OCI-LY7 (cell line): Measurements from ENCODE around the gene DCAF5. TPM values are rescaled to one million over a fixed set of nuclear protein-coding genes. Genes with fewer than 3 reads are reported as not detected.

Experiments
- BruUV-seq: library from RNA; stranded (reverse); fragments of 400-500 nt; replicated peaks from 2 replicates; lab custom pipeline; 2021; lab: Mats Ljungman, UMichigan
- CTCF ChIA-PET: fragments of 300-600 bp; sonication (Branson Sonifier 250); formaldehyde crosslinking; loops from one replicate; lab custom pipeline; 2022; ENCODE audit warnings: antibody characterized with exemption; ENCODE audit not compliant: unreplicated experiment; lab: Charles Lee
- POLR2A ChIA-PET: fragments of 300-600 bp; sonication (Branson Sonifier 250); formaldehyde crosslinking; loops from one replicate; lab custom pipeline; 2022; ENCODE audit warnings: antibody characterized with exemption; lab: Charles Lee
- DNase-seq: peaks from one replicate; pipeline ENCODE4 v3.0.0-alpha.2; 2015; ENCODE audit warnings: low spot score
- H2AFZ ChIP-seq: fragments of 200-600 bp; sonication (generic), shearing (Covaris generic); 2 replicates; pipeline ENCODE4 v1.6.1; 2014; ENCODE audit warnings: mild to moderate bottlenecking, antibody characterized with exemption, low read length, moderate library complexity
- H3K27ac ChIP-seq: fragments of 200-600 bp; sonication (generic); 2 replicates; pipeline ENCODE4 v1.5.1; 2014; ENCODE audit warnings: mixed run types, low read depth, mild to moderate bottlenecking, moderate library complexity, low read length, inconsistent platforms; ENCODE audit not compliant: poor library complexity, severe bottlenecking
- H3K36me3 ChIP-seq: fragments of 200-600 bp; sonication (generic); 2 replicates; pipeline ENCODE4 v1.6.1; 2014; ENCODE audit warnings: mild to moderate bottlenecking, antibody characterized with exemption, low read length, moderate library complexity, mixed read lengths; ENCODE audit not compliant: insufficient read depth
- H3K4me1 ChIP-seq: fragments of 200-600 bp; sonication (generic); 2 replicates; pipeline ENCODE4 v1.5.1; 2014; ENCODE audit warnings: mild to moderate bottlenecking, low read length; ENCODE audit not compliant: insufficient read depth, poor library complexity, severe bottlenecking
- H3K4me2 ChIP-seq: fragments of 200-600 bp; sonication (generic); 2 replicates; pipeline ENCODE4 v1.6.1; 2014; ENCODE audit warnings: mild to moderate bottlenecking, low read length
- H3K4me3 ChIP-seq: fragments of 200-600 bp; sonication (generic); 2 replicates; pipeline ENCODE4 v1.5.1; 2014; ENCODE audit warnings: mild to moderate bottlenecking, low read depth, low read length; ENCODE audit not compliant: poor library complexity, severe bottlenecking
- H3K79me2 ChIP-seq: fragments of 200-600 bp; sonication (generic); 2 replicates; pipeline ENCODE4 v1.6.1; 2016; ENCODE audit warnings: low read depth, mild to moderate bottlenecking, low read length, moderate library complexity, mixed read lengths; ENCODE audit not compliant: insufficient read depth
- H3K9me2 ChIP-seq: fragments of 200-600 bp; sonication (generic); 2 replicates; pipeline ENCODE4 v1.6.1; 2016; ENCODE audit warnings: mild to moderate bottlenecking, low read length, mixed read lengths; ENCODE audit not compliant: insufficient read depth
- H3K9me3 ChIP-seq: fragments of 200-600 bp; sonication (generic); 2 replicates; pipeline ENCODE4 v1.6.1; 2014; ENCODE audit warnings: mild to moderate bottlenecking, mixed run types, low read length, mixed read lengths
- H4K20me1 ChIP-seq: fragments of 200-600 bp; sonication (generic); 2 replicates; pipeline ENCODE4 v1.6.1; 2014; ENCODE audit warnings: mild to moderate bottlenecking, antibody characterized with exemption, low read length, moderate library complexity, mixed read lengths; ENCODE audit not compliant: insufficient read depth
- EZH2phosphoT487 ChIP-seq: fragments of 200-600 bp; sonication (generic); IDR thresholded peaks from 2 replicates; pipeline ENCODE4 v1.6.1; 2018; ENCODE audit warnings: low read depth, borderline replicate concordance, mild to moderate bottlenecking, mixed run types, antibody characterized with exemption, low read length, moderate library complexity, mixed read lengths
- intact Hi-C: fragments of 100-400 bp; cut with micrococcal nuclease; formaldehyde crosslinking; loops from one replicate; pipeline ENCODE4 v1.10.0; 2022; ENCODE audit not compliant: unreplicated experiment
- total RNA-seq, 2 experiments: library from RNA; depleted of rRNA in 1 of 2; stranded (reverse); fragments of >200 nt in 1 of 2; shearing (Covaris generic) in 1 of 2; gene quantifications; 2 replicates each; pipeline ENCODE4 v1.2.3, GENCODE V29; 2014 to 2022
- TF ChIP-seq, protein P1 (sequence below): fragments of 200-600 bp; sonication (generic); conservative IDR thresholded peaks from 2 replicates; pipeline ENCODE4 v1.5.1; 2014; ENCODE audit warnings: mild to moderate bottlenecking, antibody characterized with exemption, low read length, moderate library complexity, mixed read lengths

DCAF5 gene
- total RNA-seq, 2 experiments from 2014 or later, result 23.1 to 46.0 TPM

DNA sequence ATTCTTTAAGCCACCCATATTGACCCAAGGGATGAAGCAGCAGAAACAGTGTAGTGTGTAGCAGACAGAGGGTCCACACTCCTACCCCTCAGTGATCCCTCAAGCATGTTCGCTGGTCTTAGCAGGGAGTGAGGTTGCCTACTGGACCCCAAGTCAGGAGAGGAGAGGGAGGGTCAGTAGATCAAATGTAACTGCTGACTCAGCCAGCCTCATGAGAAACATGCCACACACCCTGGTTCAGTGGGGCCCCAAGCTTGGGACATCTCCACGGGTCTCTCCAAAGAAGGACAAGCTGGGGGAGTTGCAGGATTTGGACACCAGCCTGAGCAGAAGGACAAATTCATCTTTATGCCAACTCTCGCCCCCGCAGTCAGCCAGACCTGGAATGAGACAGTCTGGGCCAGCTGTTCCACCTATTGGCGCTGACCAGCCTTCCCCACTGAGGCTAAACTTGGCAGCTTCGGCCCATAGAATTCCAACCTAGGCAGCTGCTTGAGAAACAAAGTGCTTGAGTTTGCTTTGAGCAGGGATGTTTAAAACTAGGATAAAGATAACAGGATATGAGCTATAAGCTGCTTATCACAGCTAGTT lies 107.9 kb downstream of the DCAF5 start:
- intact Hi-C loops, result no loop called here
- Histone ChIP-seq H3K36me3 (no peaks in the 10 kb centered on the region), H3K4me3 (no peak overlapping the region), H4K20me1 (no peaks in the 10 kb centered on the region), H3K27ac (no peak overlapping the region), H2AFZ (no peak overlapping the region), H3K4me1 (peaks cover under 1% of the 10 kb centered on the region), H3K9me2 (no peaks in the 10 kb centered on the region), H3K79me2 (no peaks in the 10 kb centered on the region), H3K9me3 (no peaks in the 10 kb centered on the region), H3K4me2 (no peak overlapping the region)
- ChIA-PET POLR2A (no interaction called here), CTCF (no interaction called here)
- BruUV-seq, result no TSS peak
- no peak for DNase-seq
- TF ChIP-seq EZH2phosphoT487, result no peak
- TF ChIP-seq, protein P1, sequence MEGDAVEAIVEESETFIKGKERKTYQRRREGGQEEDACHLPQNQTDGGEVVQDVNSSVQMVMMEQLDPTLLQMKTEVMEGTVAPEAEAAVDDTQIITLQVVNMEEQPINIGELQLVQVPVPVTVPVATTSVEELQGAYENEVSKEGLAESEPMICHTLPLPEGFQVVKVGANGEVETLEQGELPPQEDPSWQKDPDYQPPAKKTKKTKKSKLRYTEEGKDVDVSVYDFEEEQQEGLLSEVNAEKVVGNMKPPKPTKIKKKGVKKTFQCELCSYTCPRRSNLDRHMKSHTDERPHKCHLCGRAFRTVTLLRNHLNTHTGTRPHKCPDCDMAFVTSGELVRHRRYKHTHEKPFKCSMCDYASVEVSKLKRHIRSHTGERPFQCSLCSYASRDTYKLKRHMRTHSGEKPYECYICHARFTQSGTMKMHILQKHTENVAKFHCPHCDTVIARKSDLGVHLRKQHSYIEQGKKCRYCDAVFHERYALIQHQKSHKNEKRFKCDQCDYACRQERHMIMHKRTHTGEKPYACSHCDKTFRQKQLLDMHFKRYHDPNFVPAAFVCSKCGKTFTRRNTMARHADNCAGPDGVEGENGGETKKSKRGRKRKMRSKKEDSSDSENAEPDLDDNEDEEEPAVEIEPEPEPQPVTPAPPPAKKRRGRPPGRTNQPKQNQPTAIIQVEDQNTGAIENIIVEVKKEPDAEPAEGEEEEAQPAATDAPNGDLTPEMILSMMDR, result no peak

DNA sequence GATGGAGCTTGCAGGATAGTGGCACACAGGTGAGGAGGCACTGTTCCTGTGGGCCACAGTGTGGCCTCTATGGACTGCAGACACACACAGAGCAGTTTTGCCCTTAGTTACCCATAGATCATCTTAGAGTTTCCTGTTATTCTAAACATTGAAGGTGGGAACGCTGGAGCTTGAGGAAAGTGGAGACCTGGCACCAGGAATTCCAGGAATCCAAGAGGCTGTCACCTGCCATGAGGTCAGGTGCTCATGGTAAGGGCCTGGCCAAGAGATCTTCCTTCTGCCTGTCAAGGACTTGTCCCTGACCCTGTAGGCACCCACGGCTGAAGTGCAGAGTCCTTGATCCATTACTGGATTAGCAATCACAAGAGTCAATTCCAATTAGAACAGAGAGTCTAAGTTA lies 108.6 kb downstream of the DCAF5 start:
- CTCF ChIA-PET, result no interaction called here
- Histone ChIP-seq H3K79me2 (no peaks in the 10 kb centered on the region), H3K27ac (no peak overlapping the region), H4K20me1 (no peaks in the 10 kb centered on the region), H3K4me2 (no peak overlapping the region), H3K9me3 (no peaks in the 10 kb centered on the region), H3K36me3 (no peaks in the 10 kb centered on the region), H3K4me1 (no peaks in the 10 kb centered on the region), H3K4me3 (no peak overlapping the region), H3K9me2 (no peaks in the 10 kb centered on the region), H2AFZ (no peak overlapping the region)
- intact Hi-C loops, result no loop called here
- TF ChIP-seq, protein P1, result no peak
- no peak for TF ChIP-seq EZH2phosphoT487
- POLR2A ChIA-PET, result no interaction called here
- DNase-seq, result no peak
- no TSS peak for BruUV-seq

DNA sequence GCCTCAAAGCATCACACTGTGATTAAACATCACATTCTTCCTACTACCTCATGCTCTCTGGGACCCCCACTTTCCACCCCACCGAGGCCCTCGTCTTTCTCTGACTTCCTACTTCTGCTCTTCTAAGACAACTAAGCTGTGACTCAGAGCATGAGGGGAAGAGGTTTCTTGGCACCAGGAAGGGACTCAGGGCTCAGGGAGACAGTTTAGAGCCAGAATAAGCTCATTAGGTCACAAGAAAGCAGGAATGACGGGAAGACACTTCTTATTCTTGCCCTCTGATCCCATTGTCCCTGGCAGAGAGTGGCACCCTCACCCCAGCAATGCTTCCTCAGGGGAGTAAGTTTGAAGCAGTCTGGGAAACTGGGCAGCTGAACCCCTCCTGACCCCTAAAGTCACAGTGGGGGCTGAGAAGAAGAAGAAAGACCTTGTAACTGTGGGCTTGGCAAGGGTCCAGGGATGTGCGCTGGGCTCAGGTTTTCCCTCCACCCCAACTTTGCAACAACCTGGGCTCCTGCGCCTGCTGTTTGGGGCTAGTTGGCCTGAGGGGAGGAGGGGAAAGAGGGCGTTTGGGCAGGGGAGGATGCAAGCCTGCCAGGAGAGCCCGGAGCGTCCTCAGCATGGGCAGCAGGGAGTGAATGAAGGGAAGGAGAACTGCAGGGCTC lies 109.2 kb downstream of the DCAF5 start:
- Histone ChIP-seq H3K36me3 (no peaks in the 10 kb centered on the region), H3K9me3 (no peaks in the 10 kb centered on the region), H3K4me3 (no peak overlapping the region), H4K20me1 (no peaks in the 10 kb centered on the region), H3K27ac (no peak overlapping the region), H3K4me1 (no peaks in the 10 kb centered on the region), H3K9me2 (no peaks in the 10 kb centered on the region), H3K79me2 (no peaks in the 10 kb centered on the region), H2AFZ (no peak overlapping the region), H3K4me2 (no peak overlapping the region)
- intact Hi-C loops, result no loop called here
- ChIA-PET CTCF (no interaction called here), POLR2A (interaction anchor here (0.6 kb wide), 1 partner anchor 631 kb away, joined by 4 read pairs; no protein-coding TSS in a partner anchor)
- BruUV-seq, result no TSS peak
- TF ChIP-seq, protein P1, result no peak
- no peak for TF ChIP-seq EZH2phosphoT487
- no peak for DNase-seq
